NT2/D1 (cell line): ENCODE data around the gene PHF13.

Source experiments
- YY1 ChIP-seq: IDR thresholded peaks from 2 replicates; pipeline ENCODE4 v1.6.1; 2011; ENCODE audit not compliant: insufficient read length, insufficient read depth
- ZNF274 ChIP-seq: IDR thresholded peaks from 2 replicates; pipeline ENCODE4 v1.6.1; 2011; ENCODE audit warnings: mild to moderate bottlenecking, low read depth, low read length

DNA sequence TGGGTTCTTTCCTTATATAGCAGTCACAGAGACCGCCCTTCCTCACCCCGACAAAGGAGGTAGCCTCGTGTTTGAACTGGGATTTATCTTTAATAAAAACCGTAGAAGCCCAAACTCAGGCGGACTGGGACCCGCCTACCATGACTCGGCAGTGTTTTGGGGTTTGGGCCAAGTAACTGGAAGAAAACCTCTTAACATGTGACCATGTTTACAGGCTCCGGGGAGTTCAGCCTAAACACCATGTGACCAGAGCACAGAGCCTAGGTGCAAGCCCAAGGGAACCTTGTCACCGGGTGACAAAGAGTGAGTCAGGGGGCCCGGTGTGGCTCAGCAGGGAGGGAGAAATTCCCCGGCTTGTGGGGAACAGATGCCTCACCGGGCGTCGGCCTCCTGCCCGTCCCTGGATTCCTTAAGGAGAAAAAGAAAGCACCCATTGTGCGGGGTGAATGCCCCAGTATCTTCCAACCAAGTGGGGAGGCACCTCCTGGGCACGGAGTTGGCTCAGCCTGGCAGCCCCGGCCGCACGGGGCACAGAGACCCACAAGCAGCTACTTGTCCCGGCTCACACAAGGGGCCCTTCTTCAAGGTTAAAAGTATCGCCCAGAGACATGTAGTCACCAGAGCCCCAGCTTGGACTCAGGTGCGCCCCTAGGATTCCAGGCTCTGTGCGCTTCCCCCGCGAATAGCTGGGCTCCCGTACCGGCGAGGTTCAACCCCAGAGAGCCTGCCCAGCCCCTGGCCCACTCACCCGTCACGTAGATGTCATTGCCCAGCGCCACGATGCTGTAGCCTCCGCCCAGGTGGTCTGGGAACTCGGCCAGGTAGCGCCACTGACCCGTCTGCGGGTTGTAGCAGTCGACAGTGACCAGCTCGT, 12.2 kb upstream of the PHF13 start:
- TF ChIP-seq ZNF274 (no peak), YY1 (no peak)
